Stimulated activated CD4-positive, alpha-beta T cell treated with anti-CD3 and anti-CD28 coated beads, Interleukin-2, amount 100 ng/mL, for 4 hours (primary cell): ENCODE data around the gene PHYH.
"Not testable (repeated sequence)": the region's sequence is repeated elsewhere in the genome, so short reads cannot be mapped to it uniquely, and the experiment has no call there.

ENCODE experiments used
- DNase-seq: peaks from one replicate; pipeline ENCODE4 v3.0.0-alpha.2; 2020; ENCODE audit warnings: low read depth

The PHYH gene

GRCh38 chr10:13299437-13300287, at the start of gene PHYH:
TSS of gene PHYH (minus strand) at chr10:13300064. CDS start at chr10:13300042, 22 bp downstream.
- peak; percentile 64 for DNase-seq

GRCh38 chr10:13348216-13349017, 48.6 kb upstream of the PHYH start, which contains the start of gene SEPHS1:
TSS of gene SEPHS1 (minus strand) at chr10:13348293. CDS start at chr10:13344950, 3,343 bp downstream.
- DNase-seq = peak; percentile 65

- DNase-seq = peak; percentile 71
These were observed 47.8 kb upstream of the PHYH start for GRCh38 chr10:13347500-13348156.

- DNase-seq = no peak
These were observed 47.2 kb upstream of the PHYH start for GRCh38 chr10:13347043-13347499.

- DNase-seq = no peak
These were observed 46.6 kb upstream of the PHYH start for GRCh38 chr10:13346283-13347042.

- DNase-seq = no peak
These were observed 40.9 kb upstream of the PHYH start for GRCh38 chr10:13340626-13341376.

- DNase-seq = no peak
These were observed 40.2 kb upstream of the PHYH start for GRCh38 chr10:13340068-13340467.

GRCh38 chr10:13338390-13339110, 38.7 kb upstream of the PHYH start:
- no peak for DNase-seq

- no peak for DNase-seq
These were observed 37.9 kb upstream of the PHYH start for GRCh38 chr10:13337827-13338196.

- DNase-seq = no peak
These were observed 37.4 kb upstream of the PHYH start for GRCh38 chr10:13337128-13337826.

GRCh38 chr10:13335881-13336280, 36.0 kb upstream of the PHYH start:
- no peak for DNase-seq

GRCh38 chr10:13334556-13334955, 34.7 kb upstream of the PHYH start:
- DNase-seq = no peak

GRCh38 chr10:13331646-13332045, 31.8 kb upstream of the PHYH start:
- no peak for DNase-seq

GRCh38 chr10:13330980-13331379, 31.1 kb upstream of the PHYH start:
- DNase-seq = not testable (repeated sequence)

- DNase-seq = no peak
These were observed 29.7 kb upstream of the PHYH start for GRCh38 chr10:13329565-13329964.

- DNase-seq = no peak
These were observed 28.7 kb upstream of the PHYH start for GRCh38 chr10:13328613-13329012.

- DNase-seq = no peak
These were observed 28.3 kb upstream of the PHYH start for GRCh38 chr10:13328126-13328525.

- no peak for DNase-seq
These were observed 27.7 kb upstream of the PHYH start for GRCh38 chr10:13327534-13327933.

GRCh38 chr10:13322615-13323148, 22.8 kb upstream of the PHYH start:
- DNase-seq = no peak
